ENCODE data around the gene LCE3D. TPM values are rescaled to one million over a fixed set of nuclear protein-coding genes. Genes with fewer than 3 reads are reported as not detected.
A peak's percentile ranks its signal among the peaks of the same experiment; 100 is the strongest.

The LCE3D gene
- total and polyA plus RNA-seq, 4 donors = not detected

DNA sequence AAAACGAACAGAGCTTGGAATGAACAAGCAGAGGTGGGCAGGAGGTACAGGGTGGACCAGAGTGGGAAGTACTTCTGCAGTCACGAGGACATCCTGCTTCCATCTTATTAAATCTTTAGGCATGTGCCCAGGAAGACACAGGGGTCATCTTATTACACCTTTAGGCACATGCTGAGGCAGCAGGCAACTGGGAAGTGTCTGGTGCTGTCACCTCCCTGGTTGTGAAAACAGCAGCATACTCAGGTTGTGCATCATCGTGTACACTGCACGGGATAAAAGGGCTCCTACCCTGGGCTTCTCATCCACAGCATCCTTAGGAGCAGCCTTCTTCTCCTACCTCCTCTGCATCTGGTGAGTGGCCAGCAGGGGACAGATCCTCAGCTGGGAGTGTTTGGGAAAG, 19.6 kb upstream of the LCE3D start, which contains the start of gene LCE3C:
LCE3C (plus strand) TSS at position 301 of the 400 bp plus-strand sequence. CDS start 498 bp downstream, outside the sequence.
- WGBS = 58% methylated on average over 4 of the region's 4 CpGs
- H3K9me3 ChIP-seq (ENCODE audit: control insufficient read depth in 4 of 4, low read length in 3 of 4) = peaks cover 0 to 3% (median 0%) of the 10 kb centered on the region in 4 donors
- no peak within 1 kb of the TSS for H3K4me3 ChIP-seq (ENCODE audit: low read depth in 1 of 3, low read length in 3 of 3)

DNA sequence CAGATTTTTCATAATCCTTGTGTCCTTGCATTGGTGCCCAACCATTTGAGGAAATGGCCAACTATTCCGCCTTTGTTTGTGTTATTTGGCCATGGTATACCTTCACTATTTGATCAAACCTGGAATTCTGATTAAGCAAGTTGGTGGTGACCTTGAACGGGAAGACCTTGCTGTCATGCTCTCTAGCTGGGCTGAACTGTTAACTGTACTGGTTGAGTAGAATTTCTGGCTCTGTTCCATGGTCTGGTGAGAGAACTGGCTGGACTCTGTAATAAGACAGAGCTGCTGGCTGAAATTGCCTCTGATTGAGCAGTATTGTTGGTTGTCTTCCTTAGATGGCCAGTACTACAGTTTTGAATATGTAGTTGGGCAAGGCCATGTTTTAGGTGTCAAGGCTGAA, 16.7 kb upstream of the LCE3D start:
- H3K27ac ChIP-seq (ENCODE audit: low read depth in 1 of 2, low read length in 2 of 2) = peak overlapping the region in 1 of 2 donors; percentile 37
- no peak for DNase-seq (ENCODE audit: low spot score)
- H3K9me3 ChIP-seq (ENCODE audit: control insufficient read depth in 4 of 4, low read length in 3 of 4) = peaks cover 0 to 3% (median 0%) of the 10 kb centered on the region in 4 donors
- no peaks in the 10 kb centered on the region for H3K27me3 ChIP-seq (ENCODE audit: control insufficient read depth in 4 of 4, insufficient read depth in 4 of 4, low read length in 3 of 4)
- no peak overlapping the region for H3K9ac ChIP-seq (ENCODE audit: low read depth in 1 of 2, low read length in 2 of 2)
- H3K4me3 ChIP-seq (ENCODE audit: low read depth in 1 of 3, low read length in 3 of 3) = no peak overlapping the region
- no peaks in the 10 kb centered on the region for H3K36me3 ChIP-seq (ENCODE audit: control insufficient read depth in 4 of 4, insufficient read depth in 3 of 4, low read depth in 1 of 4, low read length in 3 of 4)
- H3K4me1 ChIP-seq (ENCODE audit: control insufficient read depth in 4 of 4, insufficient read depth in 4 of 4, low read length in 3 of 4) = peaks cover 2 to 7% (median 6%) of the 10 kb centered on the region in 4 donors
- 40% methylated on average over 2 of the region's 2 CpGs for WGBS
- no peak for TF ChIP-seq EGR1 (IDR thresholded peaks at IDR 0.05; ENCODE audit: low read depth in 2 of 2)
- no peak for TF ChIP-seq RAD21 (IDR thresholded peaks at IDR 0.05)
- no peak for TF ChIP-seq GABPA (IDR thresholded peaks at IDR 0.05 in 1 of 2, conservative IDR thresholded peaks at IDR 0.05 in 1 of 2)
- TF ChIP-seq, protein P1, sequence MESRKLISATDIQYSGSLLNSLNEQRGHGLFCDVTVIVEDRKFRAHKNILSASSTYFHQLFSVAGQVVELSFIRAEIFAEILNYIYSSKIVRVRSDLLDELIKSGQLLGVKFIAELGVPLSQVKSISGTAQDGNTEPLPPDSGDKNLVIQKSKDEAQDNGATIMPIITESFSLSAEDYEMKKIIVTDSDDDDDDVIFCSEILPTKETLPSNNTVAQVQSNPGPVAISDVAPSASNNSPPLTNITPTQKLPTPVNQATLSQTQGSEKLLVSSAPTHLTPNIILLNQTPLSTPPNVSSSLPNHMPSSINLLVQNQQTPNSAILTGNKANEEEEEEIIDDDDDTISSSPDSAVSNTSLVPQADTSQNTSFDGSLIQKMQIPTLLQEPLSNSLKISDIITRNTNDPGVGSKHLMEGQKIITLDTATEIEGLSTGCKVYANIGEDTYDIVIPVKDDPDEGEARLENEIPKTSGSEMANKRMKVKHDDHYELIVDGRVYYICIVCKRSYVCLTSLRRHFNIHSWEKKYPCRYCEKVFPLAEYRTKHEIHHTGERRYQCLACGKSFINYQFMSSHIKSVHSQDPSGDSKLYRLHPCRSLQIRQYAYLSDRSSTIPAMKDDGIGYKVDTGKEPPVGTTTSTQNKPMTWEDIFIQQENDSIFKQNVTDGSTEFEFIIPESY (IDR thresholded peaks at IDR 0.05) = no peak
- TF ChIP-seq RXRA (IDR thresholded peaks at IDR 0.05) = peak; percentile 30 to 76
- no peak for TF ChIP-seq NR2F2 (IDR thresholded peaks at IDR 0.05)
- no peak for TF ChIP-seq FOXA1 (IDR thresholded peaks at IDR 0.05)
- TF ChIP-seq, protein P2, sequence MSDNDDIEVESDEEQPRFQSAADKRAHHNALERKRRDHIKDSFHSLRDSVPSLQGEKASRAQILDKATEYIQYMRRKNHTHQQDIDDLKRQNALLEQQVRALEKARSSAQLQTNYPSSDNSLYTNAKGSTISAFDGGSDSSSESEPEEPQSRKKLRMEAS (IDR thresholded peaks at IDR 0.05) = peak; percentile 30

More for the DNA sequence above, 19.6 kb upstream of the LCE3D start, which contains the start of gene LCE3C:
- H3K9ac ChIP-seq (ENCODE audit: low read depth in 1 of 2, low read length in 2 of 2) = no peak within 1 kb of the TSS
- H3K4me1 ChIP-seq (ENCODE audit: control insufficient read depth in 4 of 4, insufficient read depth in 4 of 4, low read length in 3 of 4) = peaks cover 2 to 7% (median 6%) of the 10 kb centered on the region in 4 donors
- TF ChIP-seq, protein P3, sequence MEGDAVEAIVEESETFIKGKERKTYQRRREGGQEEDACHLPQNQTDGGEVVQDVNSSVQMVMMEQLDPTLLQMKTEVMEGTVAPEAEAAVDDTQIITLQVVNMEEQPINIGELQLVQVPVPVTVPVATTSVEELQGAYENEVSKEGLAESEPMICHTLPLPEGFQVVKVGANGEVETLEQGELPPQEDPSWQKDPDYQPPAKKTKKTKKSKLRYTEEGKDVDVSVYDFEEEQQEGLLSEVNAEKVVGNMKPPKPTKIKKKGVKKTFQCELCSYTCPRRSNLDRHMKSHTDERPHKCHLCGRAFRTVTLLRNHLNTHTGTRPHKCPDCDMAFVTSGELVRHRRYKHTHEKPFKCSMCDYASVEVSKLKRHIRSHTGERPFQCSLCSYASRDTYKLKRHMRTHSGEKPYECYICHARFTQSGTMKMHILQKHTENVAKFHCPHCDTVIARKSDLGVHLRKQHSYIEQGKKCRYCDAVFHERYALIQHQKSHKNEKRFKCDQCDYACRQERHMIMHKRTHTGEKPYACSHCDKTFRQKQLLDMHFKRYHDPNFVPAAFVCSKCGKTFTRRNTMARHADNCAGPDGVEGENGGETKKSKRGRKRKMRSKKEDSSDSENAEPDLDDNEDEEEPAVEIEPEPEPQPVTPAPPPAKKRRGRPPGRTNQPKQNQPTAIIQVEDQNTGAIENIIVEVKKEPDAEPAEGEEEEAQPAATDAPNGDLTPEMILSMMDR (IDR thresholded peaks at IDR 0.05; ENCODE audit: low read depth, low read length, missing input control) = no peak
- no peak for TF ChIP-seq HNF4A (conservative IDR thresholded peaks at IDR 0.05)
- no peak for TF ChIP-seq SP1 (IDR thresholded peaks at IDR 0.05)
- TF ChIP-seq JUND (IDR thresholded peaks at IDR 0.05) = no peak
- TF ChIP-seq, protein P4, sequence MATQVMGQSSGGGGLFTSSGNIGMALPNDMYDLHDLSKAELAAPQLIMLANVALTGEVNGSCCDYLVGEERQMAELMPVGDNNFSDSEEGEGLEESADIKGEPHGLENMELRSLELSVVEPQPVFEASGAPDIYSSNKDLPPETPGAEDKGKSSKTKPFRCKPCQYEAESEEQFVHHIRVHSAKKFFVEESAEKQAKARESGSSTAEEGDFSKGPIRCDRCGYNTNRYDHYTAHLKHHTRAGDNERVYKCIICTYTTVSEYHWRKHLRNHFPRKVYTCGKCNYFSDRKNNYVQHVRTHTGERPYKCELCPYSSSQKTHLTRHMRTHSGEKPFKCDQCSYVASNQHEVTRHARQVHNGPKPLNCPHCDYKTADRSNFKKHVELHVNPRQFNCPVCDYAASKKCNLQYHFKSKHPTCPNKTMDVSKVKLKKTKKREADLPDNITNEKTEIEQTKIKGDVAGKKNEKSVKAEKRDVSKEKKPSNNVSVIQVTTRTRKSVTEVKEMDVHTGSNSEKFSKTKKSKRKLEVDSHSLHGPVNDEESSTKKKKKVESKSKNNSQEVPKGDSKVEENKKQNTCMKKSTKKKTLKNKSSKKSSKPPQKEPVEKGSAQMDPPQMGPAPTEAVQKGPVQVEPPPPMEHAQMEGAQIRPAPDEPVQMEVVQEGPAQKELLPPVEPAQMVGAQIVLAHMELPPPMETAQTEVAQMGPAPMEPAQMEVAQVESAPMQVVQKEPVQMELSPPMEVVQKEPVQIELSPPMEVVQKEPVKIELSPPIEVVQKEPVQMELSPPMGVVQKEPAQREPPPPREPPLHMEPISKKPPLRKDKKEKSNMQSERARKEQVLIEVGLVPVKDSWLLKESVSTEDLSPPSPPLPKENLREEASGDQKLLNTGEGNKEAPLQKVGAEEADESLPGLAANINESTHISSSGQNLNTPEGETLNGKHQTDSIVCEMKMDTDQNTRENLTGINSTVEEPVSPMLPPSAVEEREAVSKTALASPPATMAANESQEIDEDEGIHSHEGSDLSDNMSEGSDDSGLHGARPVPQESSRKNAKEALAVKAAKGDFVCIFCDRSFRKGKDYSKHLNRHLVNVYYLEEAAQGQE (IDR thresholded peaks at IDR 0.05) = no peak
- no peak for TF ChIP-seq FOXA2 (IDR thresholded peaks at IDR 0.05)
- TF ChIP-seq YY1 (IDR thresholded peaks at IDR 0.05) = no peak
- TF ChIP-seq TAF1 (conservative IDR thresholded peaks at IDR 0.05) = no peak
- TF ChIP-seq, protein P5, sequence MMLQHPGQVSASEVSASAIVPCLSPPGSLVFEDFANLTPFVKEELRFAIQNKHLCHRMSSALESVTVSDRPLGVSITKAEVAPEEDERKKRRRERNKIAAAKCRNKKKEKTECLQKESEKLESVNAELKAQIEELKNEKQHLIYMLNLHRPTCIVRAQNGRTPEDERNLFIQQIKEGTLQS (IDR thresholded peaks at IDR 0.05) = no peak
- no peak for TF ChIP-seq RAD21 (IDR thresholded peaks at IDR 0.05)
- TF ChIP-seq RXRA (IDR thresholded peaks at IDR 0.05) = no peak
- no peak for TF ChIP-seq GABPA (IDR thresholded peaks at IDR 0.05 in 1 of 2, conservative IDR thresholded peaks at IDR 0.05 in 1 of 2)
- TF ChIP-seq, protein P1 (IDR thresholded peaks at IDR 0.05) = no peak
- H3K27me3 ChIP-seq (ENCODE audit: control insufficient read depth in 4 of 4, insufficient read depth in 4 of 4, low read length in 3 of 4) = no peaks in the 10 kb centered on the region
- no peak for DNase-seq (ENCODE audit: low spot score)
- no peak within 1 kb of the TSS for H3K27ac ChIP-seq (ENCODE audit: low read depth in 1 of 2, low read length in 2 of 2)
- H3K36me3 ChIP-seq (ENCODE audit: control insufficient read depth in 4 of 4, insufficient read depth in 3 of 4, low read depth in 1 of 4, low read length in 3 of 4) = no peaks in the 10 kb centered on the region

Data from liver (tissue), 9 donors.